ENCODE measurements around the gene TPBGL. TPM values are rescaled to one million over a fixed set of nuclear protein-coding genes. Genes with fewer than 3 reads are reported as not detected.

Gene TPBGL
- total RNA-seq, 1 experiment from 2014 or later: 0.41 TPM

GRCh38 chr11:75291741-75292140, 51.2 kb downstream of the TPBGL start:
- BruUV-seq (replicated peaks): no TSS peak
- ChIA-PET POLR2A (ENCODE audit: low non-redundant PET) (no interaction called here), CTCF (no interaction called here)
- Histone ChIP-seq H3K4me1 (ENCODE audit: insufficient read depth, low read length, poor library complexity, severe bottlenecking) (no peaks in the 10 kb centered on the region), H3K4me3 (ENCODE audit: low read depth, low read length, poor library complexity, severe bottlenecking) (no peak overlapping the region), H3K9me3 (ENCODE audit: low read depth, low read length, poor library complexity, severe bottlenecking) (no peaks in the 10 kb centered on the region), H3K36me3 (ENCODE audit: insufficient read depth, low read length, poor library complexity, severe bottlenecking) (no peaks in the 10 kb centered on the region), H3K27ac (ENCODE audit: low read depth, low read length, poor library complexity, severe bottlenecking) (no peak overlapping the region), H3K27me3 (replicated peaks; ENCODE audit: insufficient read depth, low read depth, low read length, poor library complexity) (no peaks in the 10 kb centered on the region)
- intact Hi-C loops (cut with micrococcal nuclease; ENCODE audit: unreplicated experiment): no loop called here
- no peak for TF ChIP-seq CTCF (conservative IDR thresholded peaks at IDR 0.05; ENCODE audit: low read depth, low read length)
- no peak for TF ChIP-seq EZH2 (IDR thresholded peaks at IDR 0.05; ENCODE audit: borderline replicate concordance, low read depth, low read length, poor library complexity, severe bottlenecking)
- DNase-seq (ENCODE audit: low spot score): no peak

GRCh38 chr11:75292943-75293342, 52.4 kb downstream of the TPBGL start:
- H3K4me1 ChIP-seq (ENCODE audit: insufficient read depth, low read length, poor library complexity, severe bottlenecking): no peaks in the 10 kb centered on the region
- no peak for TF ChIP-seq CTCF (conservative IDR thresholded peaks at IDR 0.05; ENCODE audit: low read depth, low read length)
- DNase-seq (ENCODE audit: low spot score): no peak
- ChIA-PET POLR2A (ENCODE audit: low non-redundant PET) (interaction anchor here (0.6 kb wide), 1 partner anchor 782 kb away, joined by 3 read pairs; no protein-coding TSS in a partner anchor), CTCF (no interaction called here)
- no peak overlapping the region for H3K4me3 ChIP-seq (ENCODE audit: low read depth, low read length, poor library complexity, severe bottlenecking)
- no TSS peak for BruUV-seq (replicated peaks)
- H3K9me3 ChIP-seq (ENCODE audit: low read depth, low read length, poor library complexity, severe bottlenecking): no peaks in the 10 kb centered on the region
- no peaks in the 10 kb centered on the region for H3K36me3 ChIP-seq (ENCODE audit: insufficient read depth, low read length, poor library complexity, severe bottlenecking)
- no peaks in the 10 kb centered on the region for H3K27me3 ChIP-seq (replicated peaks; ENCODE audit: insufficient read depth, low read depth, low read length, poor library complexity)
- intact Hi-C loops (cut with micrococcal nuclease; ENCODE audit: unreplicated experiment): no loop called here
- no peak overlapping the region for H3K27ac ChIP-seq (ENCODE audit: low read depth, low read length, poor library complexity, severe bottlenecking)

Other genes with a start within 250 kb of the TPBGL start
- gene OR2AT4, start 143.9 kb upstream of the TPBGL start, total RNA-seq (2021): not detected in 2 replicates
- 1.0 and 1.1 TPM in 2 replicates for gene SLCO2B1, start 89.7 kb upstream of the TPBGL start, total RNA-seq (2021)
- gene ARRB1, start 110.9 kb downstream of the TPBGL start, total RNA-seq (2021): 37.8 and 62.0 TPM in 2 replicates
- 2,875 and 2,961 TPM in 2 replicates for gene RPS3, start 158.7 kb downstream of the TPBGL start, total RNA-seq (2021)
- 0.88 and 1.1 TPM in 2 replicates for gene KLHL35, start 192.4 kb downstream of the TPBGL start, total RNA-seq (2021)